ENCODE measurements around the gene PARD6B. TPM values are rescaled to one million over a fixed set of nuclear protein-coding genes. Genes with fewer than 3 reads are reported as not detected.

Gene PARD6B
- total and polyA plus RNA-seq, 2 of the 13 experiments (the other 11 are each of a cell fraction or from before 2014, with no cell fraction given), result 6.9 to 22.2 TPM

GRCh38 chr20:50710492-50711063 lies 20.8 kb upstream of the PARD6B start (continued):
- TF ChIP-seq ZNF407 (CRISPR knock-in tag; IDR thresholded peaks at IDR 0.05; ENCODE audit: not compliant biosample characterization) (no peak), MIER3 (CRISPR knock-in tag; IDR thresholded peaks at IDR 0.05; ENCODE audit: borderline replicate concordance) (peak; percentile 20; the same call in 1 of the 2 replicates), ZIK1 (CRISPR knock-in tag; IDR thresholded peaks at IDR 0.05; ENCODE audit: borderline replicate concordance, low read depth) (no peak), ZNF891 (CRISPR knock-in tag; IDR thresholded peaks at IDR 0.05) (no peak), ZNF446 (CRISPR knock-in tag; IDR thresholded peaks at IDR 0.05) (no peak), YEATS2 (CRISPR knock-in tag; IDR thresholded peaks at IDR 0.05; ENCODE audit: borderline replicate concordance) (no peak), BHLHE40 (IDR thresholded peaks at IDR 0.05; ENCODE audit: low read length) (no peak), GLI4 (CRISPR knock-in tag; IDR thresholded peaks at IDR 0.05; ENCODE audit: borderline replicate concordance) (no peak), MZF1 (CRISPR knock-in tag; IDR thresholded peaks at IDR 0.05; ENCODE audit: borderline replicate concordance) (no peak), RBFOX2 (IDR thresholded peaks at IDR 0.05; ENCODE audit: low read depth, low read length) (no peak), XBP1 (CRISPR knock-in tag; IDR thresholded peaks at IDR 0.05) (no peak), ZNF709 (CRISPR knock-in tag; IDR thresholded peaks at IDR 0.05) (no peak), PTBP1 (IDR thresholded peaks at IDR 0.05; ENCODE audit: low read depth, low read length, poor library complexity, severe bottlenecking) (no peak), ERF (CRISPR knock-in tag; IDR thresholded peaks at IDR 0.05) (no peak), KLF12 (CRISPR knock-in tag; IDR thresholded peaks at IDR 0.05; ENCODE audit: borderline replicate concordance) (no peak), ZNF614 (CRISPR knock-in tag; IDR thresholded peaks at IDR 0.05; ENCODE audit: borderline replicate concordance) (peak; percentile 36; the same call in 1 of the 2 replicates), TFE3 (CRISPR knock-in tag; IDR thresholded peaks at IDR 0.05) (no peak), EZH2 (conservative IDR thresholded peaks at IDR 0.05; ENCODE audit: low read depth, low read length) (no peak), BATF2 (CRISPR knock-in tag; IDR thresholded peaks at IDR 0.05) (no peak), ZNF740 (CRISPR knock-in tag; IDR thresholded peaks at IDR 0.05) (no peak)

Data from HepG2 (cell line).